ENCODE measurements around the gene PRDM16. TPM values are rescaled to one million over a fixed set of nuclear protein-coding genes. Genes with fewer than 3 reads are reported as not detected.

The PRDM16 gene
- total RNA-seq, 1 donor from 2014 or later: 0.79 TPM

- no peak overlapping the region for H3K4me3 ChIP-seq (ENCODE audit: low read depth, low read length)
- FAIRE-seq (no peak), DNase-seq (ENCODE audit: low read depth) (no peak)
- no peak for TF ChIP-seq CTCF (IDR thresholded peaks at IDR 0.05; ENCODE audit: insufficient read depth, low read length, severe bottlenecking)
- H3K27me3 ChIP-seq (ENCODE audit: control insufficient read depth, insufficient read depth, low read length): no peaks in the 10 kb centered on the region
- no peaks in the 10 kb centered on the region for H3K36me3 ChIP-seq (ENCODE audit: control insufficient read depth, insufficient read depth, low read length)
Measured at GRCh38 chr1:3349968-3350299, 280.9 kb downstream of the PRDM16 start.

GRCh38 chr1:3350506-3351261, 281.7 kb downstream of the PRDM16 start:
- TF ChIP-seq CTCF (IDR thresholded peaks at IDR 0.05; ENCODE audit: insufficient read depth, low read length, severe bottlenecking): no peak
- no peaks in the 10 kb centered on the region for H3K27me3 ChIP-seq (ENCODE audit: control insufficient read depth, insufficient read depth, low read length)

GRCh38 chr1:3351449-3352298, 282.7 kb downstream of the PRDM16 start:
- Histone ChIP-seq H3K4me3 (ENCODE audit: low read depth, low read length) (no peak overlapping the region), H3K27me3 (ENCODE audit: control insufficient read depth, insufficient read depth, low read length) (no peaks in the 10 kb centered on the region), H3K36me3 (ENCODE audit: control insufficient read depth, insufficient read depth, low read length) (no peaks in the 10 kb centered on the region)
- DNase-seq (ENCODE audit: low read depth) (no peak), FAIRE-seq (no peak)
- no peak for TF ChIP-seq CTCF (IDR thresholded peaks at IDR 0.05; ENCODE audit: insufficient read depth, low read length, severe bottlenecking)

More at GRCh38 chr1:3350506-3351261, 281.7 kb downstream of the PRDM16 start:
- Histone ChIP-seq H3K4me3 (ENCODE audit: low read depth, low read length) (no peak overlapping the region), H3K36me3 (ENCODE audit: control insufficient read depth, insufficient read depth, low read length) (no peaks in the 10 kb centered on the region)
- DNase-seq (ENCODE audit: low read depth): no peak
- no peak for FAIRE-seq

GRCh38 chr1:3352299-3352951, 283.4 kb downstream of the PRDM16 start:
- no peak for FAIRE-seq

GRCh38 chr1:3352952-3353331, 283.9 kb downstream of the PRDM16 start:
- FAIRE-seq: no peak
- no peak for DNase-seq (ENCODE audit: low read depth)
- no peaks in the 10 kb centered on the region for H3K27me3 ChIP-seq (ENCODE audit: control insufficient read depth, insufficient read depth, low read length)
- TF ChIP-seq CTCF (IDR thresholded peaks at IDR 0.05; ENCODE audit: insufficient read depth, low read length, severe bottlenecking): no peak
- H3K4me3 ChIP-seq (ENCODE audit: low read depth, low read length): no peak overlapping the region
- no peaks in the 10 kb centered on the region for H3K36me3 ChIP-seq (ENCODE audit: control insufficient read depth, insufficient read depth, low read length)

More at GRCh38 chr1:3352299-3352951, 283.4 kb downstream of the PRDM16 start:
- no peak for DNase-seq (ENCODE audit: low read depth)
- Histone ChIP-seq H3K27me3 (ENCODE audit: control insufficient read depth, insufficient read depth, low read length) (no peaks in the 10 kb centered on the region), H3K4me3 (ENCODE audit: low read depth, low read length) (no peak overlapping the region), H3K36me3 (ENCODE audit: control insufficient read depth, insufficient read depth, low read length) (no peaks in the 10 kb centered on the region)
- TF ChIP-seq CTCF (IDR thresholded peaks at IDR 0.05; ENCODE audit: insufficient read depth, low read length, severe bottlenecking): no peak

Measured in bronchial epithelial cell (primary cell).